GM06990 (cell line): ENCODE results near the gene ULK4.

Experiments
- DNase-seq: peaks from one replicate; pipeline ENCODE4 v3.0.0-alpha.2; 2011; ENCODE audit not compliant: insufficient read length; ENCODE audit errors: extremely low read depth
- H3K27me3 ChIP-seq: replicated peaks from 2 replicates; pipeline ENCODE4 v1.6.0; 2011; ENCODE audit warnings: low read length; ENCODE audit not compliant: control insufficient read depth, insufficient read depth
- H3K36me3 ChIP-seq: 2 replicates; pipeline ENCODE4 v1.5.1; 2011; ENCODE audit warnings: low read length; ENCODE audit not compliant: control insufficient read depth, insufficient read depth
- H3K4me3 ChIP-seq: replicated peaks from 2 replicates; pipeline ENCODE4 v1.5.1; 2011; ENCODE audit warnings: low read depth, mild to moderate bottlenecking, control low read depth, low read length
- CTCF ChIP-seq: IDR thresholded peaks from 2 replicates; pipeline ENCODE4 v1.5.1; 2011; ENCODE audit warnings: low read length, control low read depth, mild to moderate bottlenecking, inconsistent platforms; ENCODE audit not compliant: insufficient read depth, poor library complexity, severe bottlenecking

ULK4 gene

GRCh38 chr3:41222012-41222411 is 739.9 kb downstream of the ULK4 start:
- H3K27me3 ChIP-seq, result no peaks in the 10 kb centered on the region
- no peak overlapping the region for H3K4me3 ChIP-seq
- no peak for TF ChIP-seq CTCF
- DNase-seq, result no peak
- peaks cover 16% of the 10 kb centered on the region for H3K36me3 ChIP-seq

GRCh38 chr3:41220906-41221677 is 740.8 kb downstream of the ULK4 start:
- TF ChIP-seq CTCF, result no peak

GRCh38 chr3:41219424-41219823 is 742.5 kb downstream of the ULK4 start:
- peaks cover under 1% of the 10 kb centered on the region for H3K36me3 ChIP-seq
- TF ChIP-seq CTCF, result no peak
- H3K27me3 ChIP-seq, result no peaks in the 10 kb centered on the region
- no peak overlapping the region for H3K4me3 ChIP-seq
- DNase-seq, result no peak

More at GRCh38 chr3:41220906-41221677, 740.8 kb downstream of the ULK4 start:
- DNase-seq, result no peak
- Histone ChIP-seq H3K36me3 (peaks cover 15% of the 10 kb centered on the region), H3K27me3 (no peaks in the 10 kb centered on the region), H3K4me3 (no peak overlapping the region)

- no peak for TF ChIP-seq CTCF
- Histone ChIP-seq H3K4me3 (no peak overlapping the region), H3K36me3 (no peaks in the 10 kb centered on the region), H3K27me3 (no peaks in the 10 kb centered on the region)
- no peak for DNase-seq
Observed at GRCh38 chr3:41216993-41217392, 744.9 kb downstream of the ULK4 start.

GRCh38 chr3:41216422-41216821 is 745.5 kb downstream of the ULK4 start:
- TF ChIP-seq CTCF, result no peak
- Histone ChIP-seq H3K27me3 (no peaks in the 10 kb centered on the region), H3K4me3 (no peak overlapping the region), H3K36me3 (no peaks in the 10 kb centered on the region)
- no peak for DNase-seq
